Epidermal melanocyte (primary cell): ENCODE results near the gene HBB.
"Not testable (repeated sequence)": the region's sequence is repeated elsewhere in the genome, so short reads cannot be mapped to it uniquely, and the experiment has no call there.

Experiments
- DNase-seq: peaks from one replicate; pipeline ENCODE4 v3.0.0; 2011; ENCODE audit warnings: low spot score; ENCODE audit not compliant: insufficient read length

HBB gene

GRCh38 chr11:5226732-5227310 lies at the start of gene HBB:
Gene HBB (minus strand): TSS chr11:5227071. CDS start chr11:5227021, 50 bp downstream.
- DNase-seq: no peak

GRCh38 chr11:5275369-5276110 lies 48.7 kb upstream of the HBB start:
- no peak for DNase-seq

- DNase-seq: no peak
These were observed 47.5 kb upstream of the HBB start for GRCh38 chr11:5274395-5274794.

GRCh38 chr11:5272395-5273017 lies 45.6 kb upstream of the HBB start:
- DNase-seq: no peak

GRCh38 chr11:5269715-5270147 lies 42.9 kb upstream of the HBB start, which contains the start of gene HBE1:
Gene HBE1 (minus strand): TSS chr11:5269945. CDS start chr11:5269890, 55 bp downstream.
- DNase-seq: no peak

GRCh38 chr11:5267033-5267563 lies 40.2 kb upstream of the HBB start:
- DNase-seq: no peak

GRCh38 chr11:5266609-5267008 lies 39.7 kb upstream of the HBB start:
- no peak for DNase-seq

GRCh38 chr11:5265832-5266231 lies 39.0 kb upstream of the HBB start:
- no peak for DNase-seq

- no peak for DNase-seq
These were observed 31.8 kb upstream of the HBB start for GRCh38 chr11:5258543-5259262.

GRCh38 chr11:5257296-5257695 lies 30.4 kb upstream of the HBB start:
- no peak for DNase-seq

GRCh38 chr11:5254646-5255413 lies 28.0 kb upstream of the HBB start, which contains the start of gene HBG2:
Gene HBG2 (minus strand): TSS chr11:5254781. CDS start chr11:5254728, 53 bp downstream.
- not testable (repeated sequence) for DNase-seq

- DNase-seq: not testable (repeated sequence)
These were observed 27.2 kb upstream of the HBB start for GRCh38 chr11:5254023-5254422.

GRCh38 chr11:5253440-5253839 lies 26.6 kb upstream of the HBB start:
- not testable (repeated sequence) for DNase-seq

- no peak for DNase-seq
These were observed 26.0 kb upstream of the HBB start for GRCh38 chr11:5252919-5253265.

GRCh38 chr11:5252192-5252918 lies 25.5 kb upstream of the HBB start:
- no peak for DNase-seq

GRCh38 chr11:5251746-5252145 lies 24.9 kb upstream of the HBB start:
- DNase-seq: no peak

- no peak for DNase-seq
These were observed 23.8 kb upstream of the HBB start for GRCh38 chr11:5250543-5251204.

GRCh38 chr11:5249807-5250396 lies 23.0 kb upstream of the HBB start, which contains the start of gene HBG1:
Gene HBG1 (minus strand): TSS chr11:5249857. CDS start chr11:5249804, 53 bp downstream.
- DNase-seq: not testable (repeated sequence)

GRCh38 chr11:5248498-5248897 lies 21.6 kb upstream of the HBB start:
- DNase-seq: not testable (repeated sequence)
